Spinal cord (tissue), 10 donors: ENCODE results near the gene MARS2. TPM values are rescaled to one million over a fixed set of nuclear protein-coding genes. Genes with fewer than 3 reads are reported as not detected.
A peak's percentile ranks its signal among the peaks of the same experiment; 100 is the strongest.
"Not testable (repeated sequence)": the region's sequence is repeated elsewhere in the genome, so short reads cannot be mapped to it uniquely, and the experiment has no call there.

ENCODE experiments used
- DNase-seq, 6 donors: peaks; one replicate each; pipeline versions ENCODE4 v3.0.0 to v3.0.0-alpha.2; 2013 to 2015; ENCODE audit warnings: low spot score in 6 of 6, low read depth in 4 of 6
- H3K27ac ChIP-seq: one replicate; pipeline ENCODE4 v1.5.1; 2013; ENCODE audit warnings: low read depth, low read length, control low read depth
- H3K27me3 ChIP-seq: one replicate; pipeline ENCODE4 v1.6.1; 2013; ENCODE audit warnings: low read length; ENCODE audit not compliant: control insufficient read depth, insufficient read depth
- H3K36me3 ChIP-seq: one replicate; pipeline ENCODE4 v1.6.1; 2013; ENCODE audit warnings: low read length; ENCODE audit not compliant: control insufficient read depth, insufficient read depth
- H3K4me1 ChIP-seq: one replicate; pipeline ENCODE4 v1.6.1; 2013; ENCODE audit warnings: low read length; ENCODE audit not compliant: control insufficient read depth, insufficient read depth
- H3K4me3 ChIP-seq: one replicate; pipeline ENCODE4 v1.5.1; 2013; ENCODE audit warnings: low read depth, low read length, control low read depth
- H3K9me3 ChIP-seq: one replicate; pipeline ENCODE4 v1.6.1; 2013; ENCODE audit warnings: low read length; ENCODE audit not compliant: control insufficient read depth, insufficient read depth
- WGBS: methylation state at CpG from one replicate; pipeline ENCODE4 v1.1.5; 2013; ENCODE audit warnings: missing lambda C conversion rate; ENCODE audit not compliant: insufficient coverage; 5-methylcytosine and 5-hydroxymethylcytosine counted together
- polyA plus RNA-seq, 2 donors: library from polyadenylated mRNA; unstranded; fragments of 120-200 nt; gene quantifications; one replicate each; pipeline ENCODE4 v1.2.1, GENCODE V29; 2013; ENCODE audit not compliant: insufficient read length in 2 of 2
- total RNA-seq, 2 donors: library from RNA; depleted of rRNA in 1 of 2; stranded (reverse); fragments of 120-200 nt in 1 of 2; fragments of >200 nt in 1 of 2; gene quantifications; one replicate each; pipeline versions ENCODE4 v1.2.3 to v1.2.4, GENCODE V29; 2013 to 2014
- donor health status: healthy.

The MARS2 gene
- total and polyA plus RNA-seq, 4 donors: 5.1 to 8.8 (median 6.5) TPM

DNA sequence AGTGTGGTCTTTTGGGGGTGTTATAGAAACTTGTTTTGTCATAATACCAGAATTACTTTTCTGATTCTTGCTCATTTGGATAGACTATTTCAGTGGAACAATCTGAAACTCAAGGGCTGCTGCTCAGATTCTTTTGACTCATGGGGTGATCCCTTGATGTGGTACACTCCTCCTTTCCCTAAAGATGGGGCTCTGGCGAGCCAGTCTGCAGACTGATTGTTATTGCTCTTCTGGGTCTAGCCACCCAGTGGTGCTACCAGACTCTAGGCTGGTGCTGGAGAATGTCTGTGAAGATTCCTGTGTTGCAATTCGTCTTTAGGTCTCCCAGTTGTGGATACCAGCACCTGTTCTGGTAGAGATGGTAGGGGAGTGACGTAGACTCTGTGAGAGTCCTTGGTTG lies 4.2 kb upstream of the MARS2 start:
- peaks cover 5% of the 10 kb centered on the region for H3K4me1 ChIP-seq
- H3K27me3 ChIP-seq: no peaks in the 10 kb centered on the region
- 74% methylated on average over 2 of the region's 3 CpGs for WGBS
- H3K4me3 ChIP-seq: no peak overlapping the region
- H3K27ac ChIP-seq: no peak overlapping the region
- no peak for DNase-seq
- H3K36me3 ChIP-seq: no peaks in the 10 kb centered on the region
- no peaks in the 10 kb centered on the region for H3K9me3 ChIP-seq

- WGBS: 0% methylated on average over 1 of the region's 5 CpGs
- H3K9me3 ChIP-seq: no peaks in the 10 kb centered on the region
- peak in 1 of 6 donors; percentile 83 for DNase-seq
- H3K4me1 ChIP-seq: peaks cover 16% of the 10 kb centered on the region
- no peaks in the 10 kb centered on the region for H3K36me3 ChIP-seq
- H3K4me3 ChIP-seq: peak overlapping the region; percentile 91
- peak overlapping the region; percentile 92 for H3K27ac ChIP-seq
- H3K27me3 ChIP-seq: no peaks in the 10 kb centered on the region
Measured at GRCh38 chr2:197704434-197705120, 592 bp upstream of the MARS2 start.

DNA sequence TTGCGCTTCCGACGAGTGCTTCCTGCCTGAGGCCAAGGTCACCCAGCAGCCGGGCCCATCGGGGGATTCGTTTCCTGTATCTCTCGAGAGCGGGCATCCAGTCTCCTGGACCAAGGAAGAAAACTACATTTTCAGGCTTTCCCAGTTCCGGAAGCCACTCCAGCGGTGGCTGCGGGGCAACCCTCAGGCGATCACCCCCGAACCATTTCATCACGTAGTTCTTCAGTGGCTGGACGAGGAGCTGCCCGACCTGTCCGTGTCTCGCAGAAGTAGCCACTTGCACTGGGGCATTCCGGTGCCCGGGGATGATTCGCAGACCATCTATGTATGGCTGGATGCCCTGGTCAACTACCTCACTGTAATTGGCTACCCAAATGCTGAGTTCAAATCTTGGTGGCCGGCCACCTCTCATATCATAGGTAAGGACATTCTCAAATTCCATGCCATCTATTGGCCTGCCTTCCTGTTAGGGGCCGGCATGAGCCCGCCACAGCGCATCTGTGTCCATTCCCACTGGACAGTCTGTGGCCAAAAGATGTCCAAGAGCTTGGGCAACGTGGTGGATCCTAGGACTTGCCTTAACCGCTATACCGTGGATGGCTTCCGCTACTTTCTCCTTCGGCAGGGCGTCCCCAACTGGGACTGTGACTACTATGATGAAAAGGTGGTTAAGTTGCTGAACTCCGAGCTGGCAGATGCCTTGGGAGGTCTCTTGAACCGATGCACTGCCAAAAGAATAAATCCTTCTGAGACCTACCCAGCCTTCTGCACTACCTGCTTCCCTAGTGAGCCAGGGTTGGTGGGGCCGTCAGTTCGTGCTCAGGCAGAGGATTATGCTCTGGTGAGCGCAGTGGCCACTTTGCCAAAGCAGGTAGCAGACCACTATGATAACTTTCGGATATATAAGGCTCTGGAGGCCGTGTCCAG lies 1.0 kb downstream of the MARS2 start:
- Histone ChIP-seq H3K27ac (peak overlapping the region; percentile 78), H3K27me3 (no peaks in the 10 kb centered on the region), H3K36me3 (peaks cover 2% of the 10 kb centered on the region), H3K4me3 (peak overlapping the region; percentile 91), H3K9me3 (no peaks in the 10 kb centered on the region), H3K4me1 (peaks cover 16% of the 10 kb centered on the region)
- peak in 1 of 6 donors; percentile 7 for DNase-seq
- 8% methylated on average over 36 of the region's 38 CpGs for WGBS

- 32% methylated on average over 3 of the region's 5 CpGs for whole genome bisulfite sequencing
- peak in 1 of 6 donors; percentile 4 for DNase-seq
- Histone ChIP-seq H3K36me3 (peaks cover 2% of the 10 kb centered on the region), H3K9me3 (no peaks in the 10 kb centered on the region), H3K27me3 (no peaks in the 10 kb centered on the region), H3K27ac (no peak overlapping the region), H3K4me3 (peak overlapping the region; percentile 91), H3K4me1 (peaks cover 16% of the 10 kb centered on the region)
Measured at GRCh38 chr2:197706839-197707207, 1.7 kb downstream of the MARS2 start.

GRCh38 chr2:197707316-197708213 lies 2.4 kb downstream of the MARS2 start:
- peak overlapping the region; percentile 91 for H3K4me3 ChIP-seq
- no peak overlapping the region for H3K27ac ChIP-seq
- H3K36me3 ChIP-seq: peaks cover 2% of the 10 kb centered on the region
- no CpG with 5 or more reads among the region's 4 CpGs for WGBS
- peaks cover 16% of the 10 kb centered on the region for H3K4me1 ChIP-seq
- DNase-seq: peak in 3 of 6 donors; percentile 36 to 80 (median 73)
- H3K9me3 ChIP-seq: no peaks in the 10 kb centered on the region
- H3K27me3 ChIP-seq: no peaks in the 10 kb centered on the region

DNA sequence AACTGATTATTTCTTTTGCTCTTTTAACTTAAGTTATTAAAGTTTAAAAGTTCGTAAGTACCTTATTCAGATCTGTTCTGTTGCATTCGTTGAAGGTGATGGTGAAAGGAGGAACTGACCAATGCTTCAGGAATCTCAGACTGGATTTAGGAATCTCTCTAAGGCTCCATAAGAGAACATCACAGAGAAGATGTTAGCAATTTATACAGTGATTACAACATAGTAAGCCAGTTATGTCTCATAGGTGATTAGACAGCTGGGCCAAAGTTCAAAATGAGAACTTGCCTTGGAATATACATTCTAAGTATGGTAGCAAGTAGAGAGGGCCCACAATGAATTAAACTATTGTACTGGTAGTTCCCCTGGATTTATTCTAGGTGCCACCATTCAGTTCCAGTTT lies 3.2 kb downstream of the MARS2 start:
- Histone ChIP-seq H3K27me3 (no peaks in the 10 kb centered on the region), H3K36me3 (peaks cover 2% of the 10 kb centered on the region), H3K4me1 (peaks cover 16% of the 10 kb centered on the region), H3K27ac (no peak overlapping the region), H3K4me3 (no peak overlapping the region), H3K9me3 (no peaks in the 10 kb centered on the region)
- no CpG with 5 or more reads among the region's 2 CpGs for WGBS
- no peak for DNase-seq

DNA sequence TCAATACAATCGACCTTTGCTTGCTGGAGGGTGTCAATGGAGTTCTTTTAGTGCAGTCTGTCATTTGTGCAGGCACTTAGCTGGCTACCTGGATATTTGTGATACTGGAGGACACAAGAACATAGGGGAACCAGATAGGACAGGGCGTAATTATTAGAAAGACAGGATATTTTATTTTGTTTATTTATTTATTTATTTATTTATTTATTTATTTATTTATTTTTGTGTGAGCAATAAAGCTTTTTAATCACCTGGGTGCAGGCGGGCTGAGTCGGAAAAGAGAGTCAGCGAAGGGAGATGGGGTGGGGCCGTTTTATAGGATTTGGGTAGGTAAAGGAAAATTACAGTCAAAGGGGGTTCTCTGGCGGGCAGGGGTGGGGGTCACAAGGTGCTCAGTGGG lies 4.0 kb downstream of the MARS2 start:
- H3K27me3 ChIP-seq, H3K9me3 ChIP-seq, H3K36me3 ChIP-seq, DNase-seq, H3K4me3 ChIP-seq, H3K27ac ChIP-seq: not testable (repeated sequence)
- WGBS: 96% methylated on average over 5 of the region's 7 CpGs
- H3K4me1 ChIP-seq: peaks cover 16% of the 10 kb centered on the region

DNA sequence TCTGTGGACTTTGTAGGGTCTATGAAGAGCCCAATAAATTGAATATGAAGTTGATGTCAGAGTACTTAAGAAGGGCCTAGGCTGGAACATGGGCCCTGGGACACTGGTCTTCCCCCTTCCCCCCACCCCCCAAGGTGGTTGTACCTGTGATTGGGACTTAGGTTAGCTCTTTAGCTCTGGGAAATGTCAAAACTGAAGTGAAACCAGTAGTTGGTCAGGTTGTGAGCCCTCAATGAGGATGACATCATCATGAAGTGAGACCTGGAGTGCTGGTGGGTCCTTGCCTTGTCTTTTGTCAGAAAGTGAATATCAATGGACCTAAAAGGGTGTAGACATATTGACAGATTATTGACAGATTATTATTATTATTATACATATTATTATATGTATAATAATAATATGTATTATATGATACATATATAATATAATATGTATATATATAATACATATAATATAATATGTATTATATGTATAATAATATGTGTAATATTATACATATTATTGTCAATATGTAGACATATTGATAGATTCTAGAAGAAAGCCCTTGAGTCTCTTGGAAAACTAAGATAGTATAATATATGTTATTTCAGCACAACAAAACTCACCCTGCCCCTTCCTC lies 5.4 kb downstream of the MARS2 start:
- no peak for DNase-seq
- H3K4me1 ChIP-seq: peaks cover 15% of the 10 kb centered on the region
- no peak overlapping the region for H3K27ac ChIP-seq
- no peaks in the 10 kb centered on the region for H3K27me3 ChIP-seq
- H3K36me3 ChIP-seq: peaks cover 2% of the 10 kb centered on the region
- no peaks in the 10 kb centered on the region for H3K9me3 ChIP-seq
- H3K4me3 ChIP-seq: no peak overlapping the region

DNA sequence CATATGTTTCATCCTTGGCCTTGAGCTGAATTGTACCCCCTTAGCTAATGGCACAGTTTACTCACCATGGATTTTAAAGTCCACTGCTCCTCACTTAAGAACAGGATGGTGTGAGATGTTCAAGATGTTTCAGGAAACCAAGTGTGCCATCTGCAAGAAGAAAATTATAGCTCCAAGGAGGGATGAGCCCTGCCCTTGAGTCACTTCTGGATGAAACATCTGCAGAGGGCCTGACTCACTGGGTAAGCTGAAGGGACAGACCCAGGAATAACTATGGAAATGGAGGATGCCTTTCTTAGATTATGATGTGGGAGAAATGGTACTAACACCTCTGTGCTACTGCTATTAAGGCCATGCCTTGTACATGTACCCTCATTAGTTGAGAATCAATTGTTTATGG lies 6.4 kb downstream of the MARS2 start:
- no peak for DNase-seq
- H3K4me3 ChIP-seq: no peak overlapping the region
- peaks cover 2% of the 10 kb centered on the region for H3K36me3 ChIP-seq
- no peak overlapping the region for H3K27ac ChIP-seq
- no peaks in the 10 kb centered on the region for H3K9me3 ChIP-seq
- peaks cover 5% of the 10 kb centered on the region for H3K4me1 ChIP-seq
- H3K27me3 ChIP-seq: no peaks in the 10 kb centered on the region
